Pancreas (tissue), 10 donors: ENCODE results near the gene MSI2. TPM values are rescaled to one million over a fixed set of nuclear protein-coding genes. Genes with fewer than 3 reads are reported as not detected.

Experiments used
- ATAC-seq, 4 donors: fragments of 200-7000 bp; cut with Tn5 transposase; one replicate each; pipeline versions ENCODE4 v1.8.0 to v1.9.1; 2020; ENCODE audit warnings: mild to moderate bottlenecking in 4 of 4, moderate library complexity in 4 of 4
- DNase-seq, 6 donors: peaks; one replicate each; pipeline ENCODE4 v3.0.0-alpha.2; 2020
- FAIRE-seq: peaks from 2 replicates; lab custom pipeline; 2012; peaks lifted over from hg19 to GRCh38; lab: Jason Lieb, UNC
- H3K27ac ChIP-seq, 4 donors: fragments of 200-600 bp; sonication (generic); 1 replicate in 3 of 4; 2 replicates in 1 of 4; pipeline versions ENCODE4 v1.5.0 to v1.8.0; 2020
- H3K27me3 ChIP-seq, 4 donors: fragments of 200-600 bp; one replicate each; pipeline ENCODE4 v1.8.0; 2021
- H3K36me3 ChIP-seq, 3 donors: fragments of 200-600 bp; sonication (generic) in 1 of 3; one replicate each; pipeline versions ENCODE4 v1.5.0 to v1.8.0; 2020 to 2021
- H3K4me1 ChIP-seq, 3 donors: fragments of 200-600 bp; one replicate each; pipeline ENCODE4 v1.8.0; 2021
- H3K4me3 ChIP-seq, 4 donors: fragments of 200-600 bp; sonication (generic) in 2 of 4; one replicate each; pipeline versions ENCODE4 v1.5.0 to v1.8.0; 2020 to 2021
- H3K9me3 ChIP-seq, 4 donors: fragments of 200-600 bp; one replicate each; pipeline ENCODE4 v1.8.0; 2021
- CTCF ChIP-seq, 4 donors: fragments of 200-600 bp; sonication (generic) in 3 of 4; IDR thresholded peaks; one replicate each; pipeline versions ENCODE4 v1.5.0 to v1.8.0; 2021; ENCODE audit warnings: antibody characterized with exemption in 4 of 4
- WGBS, 2 donors: extraction: QIAGEN DNeasy Blood & Tissue Kit; methylation state at CpG; one replicate each; pipeline ENCODE4 v1.1.7; 2013; 5-methylcytosine and 5-hydroxymethylcytosine counted together
- intact Hi-C, 3 donors: fragments of 100-400 bp; cut with DNase I; formaldehyde crosslinking; loops; one replicate each; pipeline versions ENCODE4 v1.11.1 to v1.14.2; 2022
- polyA plus RNA-seq, 2 donors: library from polyadenylated mRNA; stranded (reverse); fragments of 200-250 nt; gene quantifications; one replicate each; pipeline ENCODE4 v1.2.3, GENCODE V29; 2013
- total RNA-seq, 6 donors: library from RNA; stranded (reverse); fragmentation: NEBNext Ultra II Directional in 4 of 6; extraction: Animal tissue kit (Norgen Biotek cat#: 25700) in 4 of 6; gene quantifications; one replicate each; pipeline versions ENCODE4 v1.2.1 to v1.2.4, GENCODE V29; 2021 to 2023
- donor health status: healthy with polysubstance abuse.
- donor health status: DM: no; HTN: no; CAD: no; lungs with moderate emphysema.
- donor health status: DM: no; HTN: no; CAD: no.
- donor health status: control.
- donor health status: control.
- donor health status: Bipolar disorder and iron deficiency.
- donor health status: DM: yes; HTN: yes; CAD: no.
- donor health status: DM: no; HTN: no; CAD: no.
- donor health status: DM: no; HTN: no; CAD: no.
- donor health status: DM: yes; HTN: yes; CAD: no.

The MSI2 gene
- total and polyA plus RNA-seq, 8 donors = 10.4 to 48.9 (median 30.1) TPM

- no peaks in the 10 kb centered on the region for H3K36me3 ChIP-seq
- TF ChIP-seq CTCF (IDR thresholded peaks at IDR 0.05) = no peak
- DNase-seq = no peak
These were observed 396.5 kb downstream of the MSI2 start for GRCh38 chr17:57652811-57653210.

GRCh38 chr17:57653279-57653678 lies 397.0 kb downstream of the MSI2 start:
- H3K4me3 ChIP-seq = no peak overlapping the region
- TF ChIP-seq CTCF (IDR thresholded peaks at IDR 0.05) = no peak
- intact Hi-C loops = no loop called here
- ATAC-seq (no peak), FAIRE-seq (no peak), DNase-seq (no peak)
- H3K27ac ChIP-seq = no peak overlapping the region
- no peaks in the 10 kb centered on the region for H3K9me3 ChIP-seq
- no peaks in the 10 kb centered on the region for H3K4me1 ChIP-seq
- 78 to 83% methylated on average over 7 of the region's 7 CpGs for WGBS, 2 donors
- H3K27me3 ChIP-seq = no peaks in the 10 kb centered on the region
- H3K36me3 ChIP-seq = no peaks in the 10 kb centered on the region

More at GRCh38 chr17:57652811-57653210, 396.5 kb downstream of the MSI2 start:
- Histone ChIP-seq H3K4me1 (no peaks in the 10 kb centered on the region), H3K27me3 (no peaks in the 10 kb centered on the region), H3K27ac (no peak overlapping the region), H3K4me3 (no peak overlapping the region), H3K9me3 (no peaks in the 10 kb centered on the region)
- ATAC-seq (no peak), FAIRE-seq (no peak)
- 84 to 86% methylated on average over 4 of the region's 4 CpGs for WGBS, 2 donors
- intact Hi-C loops = no loop called here

GRCh38 chr17:57654040-57654775 lies 397.9 kb downstream of the MSI2 start:
- no peak for ATAC-seq
- WGBS, 2 donors = 91 to 96% methylated on average over 11 of the region's 11 CpGs
- H3K27me3 ChIP-seq = no peaks in the 10 kb centered on the region
- no peak overlapping the region for H3K4me3 ChIP-seq
- no peak for DNase-seq
- no peaks in the 10 kb centered on the region for H3K9me3 ChIP-seq
- H3K27ac ChIP-seq = no peak overlapping the region
- no peak for TF ChIP-seq CTCF (IDR thresholded peaks at IDR 0.05)
- intact Hi-C loops = no loop called here
- no peaks in the 10 kb centered on the region for H3K4me1 ChIP-seq
- H3K36me3 ChIP-seq = no peaks in the 10 kb centered on the region
- no peak for FAIRE-seq

GRCh38 chr17:57655553-57655952 lies 399.2 kb downstream of the MSI2 start:
- no peaks in the 10 kb centered on the region for H3K27me3 ChIP-seq
- WGBS, 2 donors = 90% methylated on average over 6 of the region's 6 CpGs
- no peak for TF ChIP-seq CTCF (IDR thresholded peaks at IDR 0.05)
- ATAC-seq (no peak), DNase-seq (no peak), FAIRE-seq (no peak)
- no peak overlapping the region for H3K4me3 ChIP-seq
- no peak overlapping the region for H3K27ac ChIP-seq
- intact Hi-C loops = no loop called here
- no peaks in the 10 kb centered on the region for H3K9me3 ChIP-seq
- H3K4me1 ChIP-seq = no peaks in the 10 kb centered on the region
- H3K36me3 ChIP-seq = no peaks in the 10 kb centered on the region

- Histone ChIP-seq H3K36me3 (no peaks in the 10 kb centered on the region), H3K9me3 (no peaks in the 10 kb centered on the region), H3K4me3 (no peak overlapping the region), H3K27ac (no peak overlapping the region), H3K27me3 (no peaks in the 10 kb centered on the region), H3K4me1 (peaks cover under 1 to 4% (median under 1%) of the 10 kb centered on the region in 3 donors)
- WGBS, 2 donors = 87 to 89% methylated on average over 2 of the region's 2 CpGs
- FAIRE-seq (no peak), ATAC-seq (no peak), DNase-seq (no peak)
- intact Hi-C loops = no loop called here
- no peak for TF ChIP-seq CTCF (IDR thresholded peaks at IDR 0.05)
These were observed 400.9 kb downstream of the MSI2 start for GRCh38 chr17:57657211-57657610.
